SK-N-SH (cell line): ENCODE measurements around the gene NCKAP5. TPM values are rescaled to one million over a fixed set of nuclear protein-coding genes. Genes with fewer than 3 reads are reported as not detected.

Source experiments
- CTCF ChIA-PET: fragments of 300-600, 350-600 bp; formaldehyde crosslinking; extraction: SDS; loops from one replicate; lab custom pipeline; 2021; lab: Yijun Ruan, JAX
- POLR2A ChIA-PET: fragments of 350-600 bp; sonication (Branson Sonifier 250); formaldehyde crosslinking; extraction: SDS; loops from one replicate; lab custom pipeline; 2020; ENCODE audit warnings: antibody characterized with exemption, inconsistent platforms; lab: Yijun Ruan, JAX
- DNase-seq: peaks from one replicate; pipeline ENCODE4 v3.0.0; 2012
- H2AFZ ChIP-seq: fragments of 200-600 bp; sonication (generic); 2 replicates; pipeline ENCODE4 v1.8.1; 2016; ENCODE audit warnings: antibody characterized with exemption, mild to moderate bottlenecking, low read depth
- H3F3A ChIP-seq: fragments of 200-600 bp; sonication (generic); replicated peaks from 2 replicates; pipeline ENCODE3; 2016; ENCODE audit warnings: antibody characterized with exemption, mild to moderate bottlenecking; ENCODE audit not compliant: insufficient read depth
- H3K27ac ChIP-seq, 2 experiments: fragments of 200-500 bp in 1 of 2; fragments of 200-600 bp in 1 of 2; sonication (Bioruptor generic) in 1 of 2; sonication (generic), shearing (Covaris generic) in 1 of 2; 2 replicates each; pipeline versions ENCODE4 v1.5.1 to v1.6.1; 2014 to 2016; ENCODE audit warnings: low read depth in 2 of 2, inconsistent platforms in 1 of 2, low read length in 1 of 2, mild to moderate bottlenecking in 1 of 2, mixed read lengths in 1 of 2
- H3K27me3 ChIP-seq: fragments of 200-600 bp; sonication (generic), shearing (Covaris generic); 2 replicates; pipeline ENCODE4 v1.6.1; 2016; ENCODE audit warnings: mixed run types; ENCODE audit not compliant: insufficient read depth
- H3K36me3 ChIP-seq, 2 experiments: fragments of 200-500 bp in 1 of 2; fragments of 200-600 bp in 1 of 2; sonication (Bioruptor generic) in 1 of 2; sonication (generic) in 1 of 2; replicated peaks in 1 of 2; 2 replicates each; pipeline versions ENCODE3 to v1.5.1; 2014 to 2016; ENCODE audit warnings: low read length in 1 of 2, mild to moderate bottlenecking in 1 of 2; ENCODE audit not compliant: insufficient read depth in 2 of 2, control insufficient read depth in 1 of 2
- H3K4me1 ChIP-seq, 2 experiments: fragments of 200-500 bp in 1 of 2; fragments of 200-600 bp in 1 of 2; sonication (Bioruptor generic) in 1 of 2; sonication (generic), shearing (Covaris generic) in 1 of 2; 2 replicates each; pipeline versions ENCODE4 v1.5.1 to v1.6.1; 2014 to 2016; ENCODE audit warnings: low read depth in 1 of 2, low read length in 1 of 2, mixed run types in 1 of 2; ENCODE audit not compliant: insufficient read depth in 2 of 2, control insufficient read depth in 1 of 2
- H3K4me2 ChIP-seq: fragments of 200-600 bp; sonication (generic), shearing (Covaris generic); 2 replicates; pipeline ENCODE4 v1.6.1; 2017; ENCODE audit warnings: mixed run types
- H3K4me3 ChIP-seq, 2 experiments: fragments of 200-500 bp in 1 of 2; fragments of 200-600 bp in 1 of 2; sonication (Bioruptor generic) in 1 of 2; sonication (generic), shearing (Covaris generic) in 1 of 2; 2 replicates each; pipeline versions ENCODE4 v1.5.1 to v1.8.1; 2014 to 2016; ENCODE audit warnings: low read depth in 2 of 2, inconsistent platforms in 1 of 2, low read length in 1 of 2, mild to moderate bottlenecking in 1 of 2, mixed read lengths in 1 of 2, moderate library complexity in 1 of 2
- H3K79me2 ChIP-seq: fragments of 200-600 bp; sonication (generic); 2 replicates; pipeline ENCODE4 v1.8.1; 2017; ENCODE audit warnings: mild to moderate bottlenecking; ENCODE audit not compliant: insufficient read depth
- H3K9ac ChIP-seq: fragments of 200-600 bp; sonication (generic); 2 replicates; pipeline ENCODE4 v1.6.1; 2017; ENCODE audit warnings: mixed run types
- H3K9me2 ChIP-seq: fragments of 200-600 bp; sonication (generic); 2 replicates; pipeline ENCODE4 v1.6.1; 2017; ENCODE audit warnings: mixed run types
- H3K9me3 ChIP-seq: fragments of 200-600 bp; sonication (generic); 2 replicates; pipeline ENCODE4 v1.6.1; 2017; ENCODE audit warnings: mixed run types, mild to moderate bottlenecking, moderate library complexity
- H4K20me1 ChIP-seq: fragments of 200-600 bp; sonication (generic); 2 replicates; pipeline ENCODE4 v1.6.1; 2017; ENCODE audit warnings: mild to moderate bottlenecking, mixed run types; ENCODE audit not compliant: insufficient read depth
- ELF1 ChIP-seq: IDR thresholded peaks from 2 replicates; pipeline ENCODE4 v1.4.0; 2012
- EP300 ChIP-seq, 2 experiments: IDR thresholded peaks; 2 replicates each; pipeline versions ENCODE4 v1.4.0 to v1.6.1; 2012; ENCODE audit warnings: borderline replicate concordance in 1 of 2, low read depth in 1 of 2, low read length in 1 of 2
- FOXJ3 ChIP-seq: sonication (generic); formaldehyde crosslinking; IDR thresholded peaks from 2 replicates; pipeline ENCODE4 v1.5.1; 2020; ENCODE audit warnings: mild to moderate bottlenecking, missing genetic modification reagents
- GABPA ChIP-seq: IDR thresholded peaks from 2 replicates; pipeline ENCODE4 v1.4.0; 2012; ENCODE audit warnings: low read depth, mild to moderate bottlenecking
- GATA2 ChIP-seq: sonication (generic); formaldehyde crosslinking; IDR thresholded peaks from 2 replicates; pipeline ENCODE4 v1.5.0; 2020; ENCODE audit warnings: mild to moderate bottlenecking, missing genetic modification reagents
- IRF3 ChIP-seq: fragments of 150-350 bp; IDR thresholded peaks from 2 replicates; pipeline ENCODE4 v1.6.1; 2016; ENCODE audit warnings: mild to moderate bottlenecking, low read depth, low read length
- JUND ChIP-seq: IDR thresholded peaks from 2 replicates; pipeline ENCODE4 v1.4.0; 2012
- MAX ChIP-seq: IDR thresholded peaks from 2 replicates; pipeline ENCODE4 v1.4.0; 2012; ENCODE audit warnings: low read depth
- MEF2A ChIP-seq: IDR thresholded peaks from 2 replicates; pipeline ENCODE4 v1.4.0; 2012; ENCODE audit warnings: low read depth, borderline replicate concordance
- NFIC ChIP-seq: IDR thresholded peaks from 2 replicates; pipeline ENCODE4 v1.4.0; 2012; ENCODE audit warnings: borderline replicate concordance
- NRF1 ChIP-seq: IDR thresholded peaks from 2 replicates; pipeline ENCODE4 v1.6.1; 2012; ENCODE audit warnings: low read depth, mild to moderate bottlenecking, low read length
- PBX3 ChIP-seq: IDR thresholded peaks from 2 replicates; pipeline ENCODE4; 2012
- POLR2AphosphoS5 ChIP-seq: IDR thresholded peaks from 2 replicates; pipeline ENCODE4 v1.6.1; 2012; ENCODE audit warnings: low read depth, low read length
- RAD21 ChIP-seq: IDR thresholded peaks from 2 replicates; pipeline ENCODE4 v1.6.1; 2012; ENCODE audit warnings: mild to moderate bottlenecking, low read length
- RFX5 ChIP-seq: IDR thresholded peaks from 2 replicates; pipeline ENCODE4 v1.6.1; 2012; ENCODE audit warnings: mild to moderate bottlenecking, improper control_type of control experiment, low read length
- TAF1 ChIP-seq: IDR thresholded peaks from 2 replicates; pipeline ENCODE4 v1.6.1; 2012; ENCODE audit warnings: low read depth, mild to moderate bottlenecking, low read length, moderate library complexity, borderline replicate concordance
- TCF12 ChIP-seq: IDR thresholded peaks from 2 replicates; pipeline ENCODE4 v1.4.0; 2012
- TEAD4 ChIP-seq: IDR thresholded peaks from 2 replicates; pipeline ENCODE4 v1.4.0; 2012; ENCODE audit warnings: mild to moderate bottlenecking, borderline replicate concordance; ENCODE audit not compliant: insufficient read depth
- USF1 ChIP-seq: IDR thresholded peaks from 2 replicates; pipeline ENCODE4 v1.4.0; 2012; ENCODE audit warnings: low read depth, borderline replicate concordance
- YY1 ChIP-seq: IDR thresholded peaks from 2 replicates; pipeline ENCODE4 v1.4.0; 2012; ENCODE audit warnings: low read depth, mild to moderate bottlenecking
- WGBS: methylation state at CpG from one replicate; pipeline ENCODE4 v1.1.6; 2017; ENCODE audit warnings: low lambda C conversion rate; 5-methylcytosine and 5-hydroxymethylcytosine counted together
- polyA plus RNA-seq, 3 experiments: library from polyadenylated mRNA; depleted of rRNA; stranded (reverse); fragments of >200 nt; gene quantifications; 2 replicates each; pipeline ENCODE4 v1.2.3, GENCODE V29; 2012

Gene NCKAP5
- polyA plus RNA-seq, 1 of the 3 experiments (the other 2 are of a cell fraction): 0.02 TPM

- WGBS: 87% methylated on average over 6 of the region's 6 CpGs
- TF ChIP-seq GABPA: no peak
- TF ChIP-seq ELF1: no peak
- no peak for TF ChIP-seq MEF2A
- TF ChIP-seq NRF1: no peak
- no peak for TF ChIP-seq EP300 (IDR thresholded peaks at IDR 0.05; ENCODE audit: borderline replicate concordance in 1 of 2, low read depth in 1 of 2, low read length in 1 of 2)
- no peak for TF ChIP-seq PBX3
- TF ChIP-seq MAX: no peak
- TF ChIP-seq FOXJ3: no peak
- no peak for TF ChIP-seq GATA2
- no peak for TF ChIP-seq JUND
- TF ChIP-seq USF1: no peak
- no peak for TF ChIP-seq NFIC
- H2AFZ ChIP-seq: no peak overlapping the region
- POLR2A ChIA-PET: no interaction called here
- CTCF ChIA-PET: interaction anchor here (2.1 kb wide), 1 partner anchor 186 kb away, joined by 4 read pairs; no protein-coding TSS in a partner anchor
- H4K20me1 ChIP-seq: no peaks in the 10 kb centered on the region
- no peak overlapping the region for H3K4me2 ChIP-seq
- H3K27me3 ChIP-seq: no peaks in the 10 kb centered on the region
- H3K9me2 ChIP-seq: no peaks in the 10 kb centered on the region
- H3K79me2 ChIP-seq: no peaks in the 10 kb centered on the region
- no peaks in the 10 kb centered on the region for H3K4me1 ChIP-seq
- no peak overlapping the region for H3K27ac ChIP-seq
- H3K36me3 ChIP-seq: no peaks in the 10 kb centered on the region
- H3K9ac ChIP-seq: no peak overlapping the region
- H3F3A ChIP-seq: no peaks in the 10 kb centered on the region
- H3K4me3 ChIP-seq: no peak overlapping the region
- no peak for DNase-seq
- H3K9me3 ChIP-seq: no peaks in the 10 kb centered on the region
Measured at GRCh38 chr2:132732694-132733093, 835.6 kb downstream of the NCKAP5 start.

- DNase-seq: no peak
- TF ChIP-seq POLR2AphosphoS5 (no peak), RFX5 (no peak), RAD21 (no peak), NRF1 (no peak), IRF3 (no peak), ELF1 (no peak), PBX3 (no peak), TEAD4 (no peak), TCF12 (no peak), YY1 (no peak), TAF1 (no peak)
- Histone ChIP-seq H3K9ac (no peak overlapping the region), H3K9me2 (no peaks in the 10 kb centered on the region), H3K79me2 (no peaks in the 10 kb centered on the region), H4K20me1 (no peaks in the 10 kb centered on the region), H3K27me3 (no peaks in the 10 kb centered on the region), H3K27ac (no peak overlapping the region), H3K4me3 (no peak overlapping the region), H3K4me2 (no peak overlapping the region), H3K36me3 (no peaks in the 10 kb centered on the region), H3F3A (no peaks in the 10 kb centered on the region), H3K9me3 (no peaks in the 10 kb centered on the region), H2AFZ (no peak overlapping the region), H3K4me1 (no peaks in the 10 kb centered on the region; a peak in 1 of 4 replicates)
- 81% methylated on average over 5 of the region's 5 CpGs for WGBS
- CTCF ChIA-PET: no interaction called here
- POLR2A ChIA-PET: no interaction called here
Measured at GRCh38 chr2:132731441-132731840, 836.8 kb downstream of the NCKAP5 start.
